Prostate gland (tissue), 2 donors: ENCODE measurements around the gene LGI1. TPM values are rescaled to one million over a fixed set of nuclear protein-coding genes. Genes with fewer than 3 reads are reported as not detected.

Experiments
- DNase-seq: peaks from one replicate; pipeline ENCODE4 v3.0.0-alpha.2; 2019; ENCODE audit warnings: low spot score
- H3K27ac ChIP-seq, 2 donors: fragments of 200-600 bp; sonication (generic); 2 replicates each; pipeline ENCODE4 v1.5.1; 2017 to 2019
- H3K27me3 ChIP-seq: fragments of 200-600 bp; sonication (generic); replicated peaks from 2 replicates; pipeline ENCODE4 v1.5.1; 2019; ENCODE audit not compliant: insufficient read depth
- H3K36me3 ChIP-seq, 2 donors: fragments of 200-600 bp; sonication (generic); 1 replicate in 1 of 2; 2 replicates in 1 of 2; pipeline versions ENCODE4 v1.5.1 to v1.8.1; 2017 to 2019
- H3K4me1 ChIP-seq: fragments of 200-600 bp; sonication (generic); replicated peaks from 2 replicates; pipeline ENCODE4 v1.5.1; 2019
- H3K4me3 ChIP-seq, 2 donors: fragments of 200-600 bp; sonication (generic); 2 replicates each; pipeline ENCODE4 v1.5.1; 2017 to 2019
- H3K9me3 ChIP-seq: fragments of 200-600 bp; sonication (generic); 2 replicates; pipeline ENCODE4 v1.5.1; 2017
- POLR2A ChIP-seq: fragments of 450-650 bp; IDR thresholded peaks from one replicate; pipeline ENCODE4 v1.6.1; 2016; ENCODE audit warnings: antibody characterized with exemption, mild to moderate bottlenecking
- POLR2AphosphoS5 ChIP-seq: sonication (generic); formaldehyde crosslinking; IDR thresholded peaks from one replicate; pipeline ENCODE4 v1.6.1; 2017; ENCODE audit warnings: antibody characterized with exemption
- WGBS: methylation state at CpG from one replicate; pipeline ENCODE4 v1.1.5; 2018; 5-methylcytosine and 5-hydroxymethylcytosine counted together
- intact Hi-C: fragments of 100-400 bp; cut with DNase I; formaldehyde crosslinking; loops from one replicate; pipeline ENCODE4 v1.14.2; 2022
- total RNA-seq, 2 donors: library from RNA; depleted of rRNA; stranded (reverse); fragments of >200 nt; gene quantifications; one replicate each; pipeline ENCODE4 v1.1.0, GENCODE V29; 2016
- TF ChIP-seq, protein P1 (sequence below), 4 experiments: fragments of 200-600 bp in 2 of 4; fragments of 450-650 bp in 2 of 4; sonication (generic) in 2 of 4; IDR thresholded peaks; 1 replicate in 3 of 4; 2 replicates in 1 of 4; pipeline ENCODE4 v1.5.1; 2016 to 2019; ENCODE audit warnings: antibody characterized with exemption in 4 of 4, mild to moderate bottlenecking in 2 of 4, moderate library complexity in 2 of 4

Gene LGI1
- under 1 TPM; 0.23 to 0.91 TPM for total RNA-seq

DNA sequence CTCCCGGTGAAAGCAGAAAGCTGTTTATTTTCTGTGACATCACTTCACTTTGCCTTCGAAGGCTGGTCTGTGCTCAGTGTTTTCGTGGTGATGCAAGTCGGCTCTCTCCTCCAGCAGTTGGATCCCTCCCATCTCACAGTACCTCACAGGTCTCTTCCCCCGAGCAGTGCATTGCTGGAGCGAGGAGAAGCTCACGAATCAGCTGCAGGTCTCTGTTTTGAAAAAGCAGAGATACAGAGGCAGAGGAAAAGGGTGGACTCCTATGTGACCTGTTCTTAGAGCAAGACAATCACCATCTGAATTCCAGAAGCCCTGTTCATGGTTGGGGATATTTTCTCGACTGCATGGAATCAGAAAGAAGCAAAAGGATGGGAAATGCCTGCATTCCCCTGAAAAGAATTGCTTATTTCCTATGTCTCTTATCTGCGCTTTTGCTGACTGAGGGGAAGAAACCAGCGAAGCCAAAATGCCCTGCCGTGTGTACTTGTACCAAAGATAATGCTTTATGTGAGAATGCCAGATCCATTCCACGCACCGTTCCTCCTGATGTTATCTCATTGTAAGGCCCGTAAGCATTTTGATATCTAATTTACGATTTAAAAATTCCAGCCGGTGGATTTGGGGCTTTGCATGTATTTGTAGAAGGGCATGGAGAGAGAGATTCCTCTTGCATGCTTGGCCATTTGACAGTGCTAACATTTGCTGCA is at the start of gene LGI1:
TSS of gene LGI1 (plus strand) at position 136 of the 707 bp plus-strand sequence. CDS start at position 345, 209 bp downstream.
- peaks cover 3% of the 10 kb centered on the region for H3K27me3 ChIP-seq
- TF ChIP-seq POLR2AphosphoS5: no peak
- TF ChIP-seq POLR2A: no peak
- TF ChIP-seq, protein P1, sequence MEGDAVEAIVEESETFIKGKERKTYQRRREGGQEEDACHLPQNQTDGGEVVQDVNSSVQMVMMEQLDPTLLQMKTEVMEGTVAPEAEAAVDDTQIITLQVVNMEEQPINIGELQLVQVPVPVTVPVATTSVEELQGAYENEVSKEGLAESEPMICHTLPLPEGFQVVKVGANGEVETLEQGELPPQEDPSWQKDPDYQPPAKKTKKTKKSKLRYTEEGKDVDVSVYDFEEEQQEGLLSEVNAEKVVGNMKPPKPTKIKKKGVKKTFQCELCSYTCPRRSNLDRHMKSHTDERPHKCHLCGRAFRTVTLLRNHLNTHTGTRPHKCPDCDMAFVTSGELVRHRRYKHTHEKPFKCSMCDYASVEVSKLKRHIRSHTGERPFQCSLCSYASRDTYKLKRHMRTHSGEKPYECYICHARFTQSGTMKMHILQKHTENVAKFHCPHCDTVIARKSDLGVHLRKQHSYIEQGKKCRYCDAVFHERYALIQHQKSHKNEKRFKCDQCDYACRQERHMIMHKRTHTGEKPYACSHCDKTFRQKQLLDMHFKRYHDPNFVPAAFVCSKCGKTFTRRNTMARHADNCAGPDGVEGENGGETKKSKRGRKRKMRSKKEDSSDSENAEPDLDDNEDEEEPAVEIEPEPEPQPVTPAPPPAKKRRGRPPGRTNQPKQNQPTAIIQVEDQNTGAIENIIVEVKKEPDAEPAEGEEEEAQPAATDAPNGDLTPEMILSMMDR (IDR thresholded peaks at IDR 0.05): no peak
- H3K36me3 ChIP-seq: no peaks in the 10 kb centered on the region
- intact Hi-C loops: no loop called here
- DNase-seq: no peak
- no peaks in the 10 kb centered on the region for H3K4me1 ChIP-seq
- WGBS: 25% methylated on average over 16 of the region's 16 CpGs
- no peaks in the 10 kb centered on the region for H3K9me3 ChIP-seq
- no peak within 1 kb of the TSS for H3K27ac ChIP-seq
- H3K4me3 ChIP-seq: no peak within 1 kb of the TSS

DNA sequence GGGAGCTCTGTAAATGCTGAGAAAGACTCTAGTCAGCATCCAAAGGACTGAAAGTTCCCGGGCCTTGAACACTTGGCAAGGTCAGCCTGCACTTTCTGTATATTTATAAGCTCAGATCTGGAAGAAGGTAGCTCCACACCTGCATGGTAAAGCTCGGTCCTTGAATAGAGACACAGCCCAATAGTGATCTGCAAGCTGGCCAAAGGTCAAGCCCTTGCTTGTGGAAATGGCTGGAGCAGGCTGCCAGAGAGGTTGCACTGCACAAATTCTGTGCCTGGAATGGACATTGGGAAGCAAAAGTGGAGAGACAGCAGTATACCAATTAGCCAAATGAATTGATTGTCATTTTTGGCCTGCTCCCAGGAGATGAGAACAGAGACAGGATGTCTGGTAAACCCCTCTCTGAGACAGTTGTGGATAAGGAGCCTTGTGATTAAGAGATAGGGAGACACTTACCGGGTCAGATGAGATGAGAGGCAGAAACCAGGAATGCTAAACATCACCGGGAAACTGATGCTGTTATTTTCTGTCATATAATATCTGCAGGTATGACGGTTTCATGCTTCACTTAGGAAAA is 47.3 kb upstream of the LGI1 start:
- H3K27ac ChIP-seq: no peak overlapping the region
- TF ChIP-seq, protein P1 (IDR thresholded peaks at IDR 0.05): no peak
- TF ChIP-seq POLR2AphosphoS5: no peak
- no peak for TF ChIP-seq POLR2A
- DNase-seq: no peak
- WGBS: 57% methylated on average over 5 of the region's 5 CpGs
- no peaks in the 10 kb centered on the region for H3K9me3 ChIP-seq
- H3K36me3 ChIP-seq: no peaks in the 10 kb centered on the region
- no peak overlapping the region for H3K4me3 ChIP-seq
- intact Hi-C loops: no loop called here
- H3K4me1 ChIP-seq: no peaks in the 10 kb centered on the region
- H3K27me3 ChIP-seq: no peaks in the 10 kb centered on the region

DNA sequence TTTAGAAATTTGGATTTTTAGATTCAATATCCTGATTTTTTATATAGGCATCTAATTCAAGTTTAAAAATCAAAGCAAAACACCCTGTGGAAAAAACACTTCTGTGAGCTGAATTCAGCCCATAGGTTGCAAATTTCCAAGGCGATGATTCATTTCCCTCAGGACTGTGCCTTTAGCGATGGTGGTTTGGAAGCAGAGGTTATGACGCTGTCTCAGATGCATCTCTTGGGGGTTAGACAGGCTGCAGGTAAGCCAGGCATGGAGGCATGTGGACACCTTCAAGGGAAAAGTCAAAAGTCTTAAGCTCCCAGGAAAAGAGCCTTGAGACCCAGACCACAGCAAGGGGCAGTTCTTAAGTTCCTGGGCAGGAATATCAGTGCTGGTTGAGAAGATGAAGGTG is 45.8 kb upstream of the LGI1 start:
- DNase-seq: no peak
- H3K9me3 ChIP-seq: no peaks in the 10 kb centered on the region
- TF ChIP-seq, protein P1 (IDR thresholded peaks at IDR 0.05): no peak
- TF ChIP-seq POLR2A (no peak), POLR2AphosphoS5 (no peak)
- no peak overlapping the region for H3K27ac ChIP-seq
- H3K4me1 ChIP-seq: no peaks in the 10 kb centered on the region
- no peaks in the 10 kb centered on the region for H3K36me3 ChIP-seq
- 64% methylated on average over 3 of the region's 3 CpGs for WGBS
- intact Hi-C loops: no loop called here
- no peaks in the 10 kb centered on the region for H3K27me3 ChIP-seq
- no peak overlapping the region for H3K4me3 ChIP-seq

GRCh38 chr10:93712593-93712992 is 45.1 kb upstream of the LGI1 start:
- Histone ChIP-seq H3K36me3 (no peaks in the 10 kb centered on the region), H3K9me3 (no peaks in the 10 kb centered on the region), H3K4me1 (no peaks in the 10 kb centered on the region), H3K4me3 (no peak overlapping the region), H3K27me3 (no peaks in the 10 kb centered on the region), H3K27ac (no peak overlapping the region)
- no peak for DNase-seq
- WGBS: 54% methylated on average over 2 of the region's 2 CpGs
- intact Hi-C loops: no loop called here
- TF ChIP-seq POLR2A: no peak
- TF ChIP-seq, protein P1 (IDR thresholded peaks at IDR 0.05): no peak

- H3K36me3 ChIP-seq: no peaks in the 10 kb centered on the region
- H3K4me1 ChIP-seq: no peaks in the 10 kb centered on the region
- no peak for DNase-seq
- WGBS: 78% methylated on average over 5 of the region's 5 CpGs
- intact Hi-C loops: no loop called here
- no peaks in the 10 kb centered on the region for H3K27me3 ChIP-seq
- no peak overlapping the region for H3K27ac ChIP-seq
- no peak overlapping the region for H3K4me3 ChIP-seq
- H3K9me3 ChIP-seq: no peaks in the 10 kb centered on the region
- TF ChIP-seq POLR2AphosphoS5: no peak
- no peak for TF ChIP-seq POLR2A
- TF ChIP-seq, protein P1 (IDR thresholded peaks at IDR 0.05): no peak
These were observed 42.4 kb upstream of the LGI1 start for GRCh38 chr10:93715345-93715744.
